GM18519 (cell line): ENCODE measurements around the gene PWWP2A.
"Not testable (repeated sequence)": the region's sequence is repeated elsewhere in the genome, so short reads cannot be mapped to it uniquely, and the experiment has no call there.

Experiments used
- ATAC-seq: cut with Tn5 transposase; IDR thresholded peaks from one replicate; pipeline ENCODE4 v1.9.1; 2021; ENCODE audit warnings: mild to moderate bottlenecking, moderate library complexity; ENCODE audit not compliant: unreplicated experiment, low FRiP score

PWWP2A gene

GRCh38 chr5:160081495-160081894, 37.8 kb downstream of the PWWP2A start:
- ATAC-seq: no peak

GRCh38 chr5:160079753-160080152, 39.5 kb downstream of the PWWP2A start:
- no peak for ATAC-seq

- ATAC-seq: no peak
Measured at GRCh38 chr5:160076997-160077396, 42.3 kb downstream of the PWWP2A start.

GRCh38 chr5:160075073-160075472, 44.2 kb downstream of the PWWP2A start:
- ATAC-seq: no peak

GRCh38 chr5:160071916-160072315, 47.3 kb downstream of the PWWP2A start:
- ATAC-seq: no peak

- ATAC-seq: no peak
Measured at GRCh38 chr5:160071516-160071915, 47.7 kb downstream of the PWWP2A start.

- ATAC-seq: not testable (repeated sequence)
Measured at GRCh38 chr5:160069120-160069519, 50.1 kb downstream of the PWWP2A start.

- ATAC-seq: no peak
Measured at GRCh38 chr5:160064995-160065614, 54.1 kb downstream of the PWWP2A start.

- no peak for ATAC-seq
Measured at GRCh38 chr5:160064417-160064810, 54.8 kb downstream of the PWWP2A start.

GRCh38 chr5:160061770-160062169, 57.5 kb downstream of the PWWP2A start:
- no peak for ATAC-seq

- ATAC-seq: no peak
Measured at GRCh38 chr5:160060001-160060400, 59.2 kb downstream of the PWWP2A start.

- no peak for ATAC-seq
Measured at GRCh38 chr5:160057256-160057655, 62.0 kb downstream of the PWWP2A start.

- no peak for ATAC-seq
Measured at GRCh38 chr5:160054831-160055230, 64.4 kb downstream of the PWWP2A start.

GRCh38 chr5:160054047-160054446, 65.2 kb downstream of the PWWP2A start:
- ATAC-seq: no peak

- no peak for ATAC-seq
Measured at GRCh38 chr5:160049099-160049498, 70.2 kb downstream of the PWWP2A start.

GRCh38 chr5:160048131-160048530, 71.1 kb downstream of the PWWP2A start:
- ATAC-seq: no peak

- ATAC-seq: no peak
Measured at GRCh38 chr5:160047423-160047822, 71.8 kb downstream of the PWWP2A start.

- no peak for ATAC-seq
Measured at GRCh38 chr5:160044967-160045366, 74.3 kb downstream of the PWWP2A start.

- ATAC-seq: no peak
Measured at GRCh38 chr5:160044391-160044804, 74.9 kb downstream of the PWWP2A start.

- ATAC-seq: no peak
Measured at GRCh38 chr5:160042671-160043070, 76.6 kb downstream of the PWWP2A start.
